A172 (cell line): ENCODE data around the gene IFNA7. TPM values are rescaled to one million over a fixed set of nuclear protein-coding genes. Genes with fewer than 3 reads are reported as not detected.
"Not testable (repeated sequence)": the region's sequence is repeated elsewhere in the genome, so short reads cannot be mapped to it uniquely, and the experiment has no call there.

Experiments
- DNase-seq: peaks from one replicate; pipeline ENCODE4 v3.0.0-alpha.2; 2015; ENCODE audit warnings: low spot score
- total RNA-seq: library from RNA; depleted of rRNA; stranded (reverse); fragments of >200 nt; shearing (Covaris generic); gene quantifications from 2 replicates; pipeline ENCODE4 v1.2.3, GENCODE V29; 2014; rRNA removed

Gene IFNA7
- total RNA-seq, 1 experiment from 2014 or later: not detected

DNA sequence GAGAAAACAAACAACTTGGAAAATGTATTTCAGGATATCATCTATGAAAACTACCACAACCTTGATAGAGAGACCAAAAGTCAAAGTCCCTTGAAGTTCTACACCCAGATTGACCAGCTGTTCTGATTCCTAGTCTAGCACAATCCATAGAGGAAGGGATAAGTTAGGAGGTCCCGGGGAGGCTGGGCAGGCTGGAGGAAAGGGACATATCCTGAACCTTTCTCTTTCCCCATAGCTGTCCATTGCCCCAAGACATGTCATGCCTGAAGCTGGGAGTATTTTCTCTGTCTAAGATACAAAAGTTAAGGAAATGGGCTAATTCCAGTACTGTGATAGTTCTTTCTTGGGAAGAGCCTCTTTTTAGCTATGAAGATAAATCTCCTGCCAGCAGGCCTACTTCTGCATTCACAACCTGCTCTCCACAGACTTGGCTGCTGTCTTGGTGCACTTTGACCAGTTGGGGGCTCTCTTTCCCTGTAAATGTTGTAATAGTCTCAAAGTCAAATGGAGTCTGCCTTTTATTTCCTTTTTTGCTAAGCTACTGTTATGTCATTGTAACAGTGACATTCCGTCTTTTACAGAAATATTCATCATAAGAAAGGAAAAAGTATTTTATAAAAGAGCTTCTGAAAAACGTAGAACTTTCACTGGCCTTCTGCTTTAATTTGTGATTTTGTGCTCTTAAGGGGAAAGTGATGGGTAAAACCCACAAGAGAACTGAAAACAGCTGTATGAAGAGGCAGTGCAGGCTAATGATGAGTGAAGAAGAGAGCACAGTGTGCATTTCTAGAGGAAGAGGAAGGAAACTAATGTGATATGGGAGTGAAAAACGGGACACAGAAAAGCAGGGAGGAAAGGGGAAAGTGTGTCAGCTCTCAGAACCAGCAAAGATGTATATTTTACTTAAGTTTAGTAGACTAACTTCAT is 18.9 kb downstream of the IFNA7 start:
- DNase-seq: peak; percentile 2

DNA sequence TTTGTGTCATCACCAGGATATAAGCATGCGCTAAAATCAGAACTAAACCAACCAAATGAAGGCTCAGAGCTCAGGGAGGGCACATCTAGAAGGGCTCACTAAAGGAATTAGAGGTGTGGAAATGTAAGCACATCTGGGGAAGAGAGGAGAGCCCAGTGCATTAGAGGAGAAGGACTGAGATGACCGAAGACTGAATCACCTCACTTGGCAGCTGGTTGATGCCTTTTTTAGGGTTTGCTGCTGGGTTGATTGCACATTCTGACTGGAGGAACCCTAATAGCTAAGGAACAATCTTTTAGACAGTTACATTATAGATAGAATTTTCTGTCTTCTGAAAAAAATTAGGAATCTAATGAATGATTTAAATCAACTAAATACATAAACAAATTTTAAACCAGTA is 27.3 kb downstream of the IFNA7 start:
- no peak for DNase-seq

DNA sequence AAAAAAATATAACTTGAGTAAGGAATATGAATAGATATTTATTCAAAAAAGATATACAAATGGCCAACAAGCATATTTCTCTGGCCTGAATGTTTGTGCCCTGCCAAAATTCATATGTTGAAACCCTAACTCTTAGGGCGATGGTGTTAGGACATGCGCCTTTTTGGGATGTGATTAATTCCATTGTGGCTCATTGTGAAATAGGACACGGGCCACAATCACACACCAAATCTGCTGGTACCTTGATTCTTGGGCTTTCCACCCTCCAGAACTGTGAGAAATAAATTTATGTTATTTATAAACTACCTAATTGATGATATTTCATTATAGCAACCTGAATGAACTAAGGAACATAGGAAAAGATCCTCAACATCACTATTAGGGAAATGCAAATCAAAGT is 29.8 kb downstream of the IFNA7 start:
- no peak for DNase-seq

DNA sequence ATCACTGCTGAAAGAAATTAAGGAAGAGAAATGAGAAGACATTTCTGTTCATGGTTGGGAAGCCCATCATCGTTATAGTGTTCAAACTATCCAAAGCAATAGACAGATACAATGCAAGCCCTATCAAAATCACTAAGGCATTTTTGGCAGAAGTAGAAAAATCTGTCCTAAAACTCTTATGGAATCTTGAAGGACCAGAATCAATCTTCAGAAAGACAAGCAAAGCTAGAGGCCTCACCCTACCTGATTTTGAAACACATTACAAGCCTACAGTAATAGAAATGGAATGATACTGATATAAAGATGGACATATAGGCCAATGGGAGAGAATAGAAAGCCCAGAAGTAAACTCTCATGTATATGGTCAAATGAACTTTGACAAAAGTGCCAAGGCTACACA is 30.7 kb downstream of the IFNA7 start:
- no peak for DNase-seq

DNA sequence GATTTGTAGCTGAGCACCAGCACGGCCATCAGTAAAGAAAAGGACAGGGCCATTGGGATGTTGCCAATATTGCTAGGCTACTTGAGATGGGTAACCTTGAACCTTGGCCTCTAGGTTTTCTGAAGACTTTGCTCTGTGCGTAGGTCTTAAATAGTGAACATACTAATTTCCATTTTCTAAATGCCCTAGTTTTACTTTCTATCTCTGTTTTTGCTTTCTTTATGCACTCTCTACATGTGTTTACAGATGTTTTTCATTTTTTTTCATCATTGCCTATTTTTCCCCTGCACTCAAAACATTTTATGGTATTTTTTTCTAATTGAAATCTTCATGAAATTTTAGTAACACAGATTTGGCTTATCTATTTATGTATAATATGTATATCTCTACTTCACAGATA is 35.4 kb downstream of the IFNA7 start, which contains the start of gene IFNA21:
IFNA21 (minus strand) TSS at position 101 of the 400 bp plus-strand sequence; CDS start at position 53, 48 bp downstream.
- DNase-seq: not testable (repeated sequence)

DNA sequence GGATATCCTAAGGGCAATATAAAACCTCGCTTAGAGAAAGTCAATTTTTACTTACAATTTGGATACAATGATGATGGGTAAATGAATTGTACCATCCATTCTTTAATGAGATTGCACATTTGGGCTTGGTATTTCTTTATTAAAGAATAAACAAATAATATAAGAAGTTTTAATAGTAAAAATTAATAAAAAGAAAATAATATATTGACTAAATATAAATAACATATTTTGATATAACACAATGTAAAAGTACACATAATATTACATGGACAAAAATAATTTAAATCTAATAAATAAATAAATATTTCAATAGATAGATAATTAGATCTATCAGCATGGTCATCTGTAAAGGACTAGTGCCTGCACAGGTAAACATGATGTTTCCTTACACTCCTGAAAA is 36.5 kb downstream of the IFNA7 start:
- DNase-seq: no peak

DNA sequence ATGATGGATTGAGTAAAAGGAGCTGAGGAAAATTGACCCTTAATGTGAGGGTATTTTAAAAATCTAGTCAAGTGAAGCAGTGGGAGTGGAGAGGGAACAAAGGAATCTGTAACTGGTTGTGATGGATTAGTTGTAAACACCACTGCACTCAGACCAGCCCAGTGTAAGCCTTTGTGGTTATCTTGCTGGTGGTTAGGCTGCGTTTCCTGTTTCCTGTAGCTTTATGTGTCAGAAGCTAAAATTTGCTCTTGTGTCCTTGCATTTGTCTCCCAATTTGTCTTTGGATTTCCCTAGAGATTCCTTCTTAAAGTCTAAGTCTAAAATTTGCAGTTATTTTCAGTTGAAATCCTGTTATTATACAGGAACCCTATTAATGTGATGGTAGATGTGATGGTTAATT is 41.8 kb downstream of the IFNA7 start:
- DNase-seq: peak; percentile 61

DNA sequence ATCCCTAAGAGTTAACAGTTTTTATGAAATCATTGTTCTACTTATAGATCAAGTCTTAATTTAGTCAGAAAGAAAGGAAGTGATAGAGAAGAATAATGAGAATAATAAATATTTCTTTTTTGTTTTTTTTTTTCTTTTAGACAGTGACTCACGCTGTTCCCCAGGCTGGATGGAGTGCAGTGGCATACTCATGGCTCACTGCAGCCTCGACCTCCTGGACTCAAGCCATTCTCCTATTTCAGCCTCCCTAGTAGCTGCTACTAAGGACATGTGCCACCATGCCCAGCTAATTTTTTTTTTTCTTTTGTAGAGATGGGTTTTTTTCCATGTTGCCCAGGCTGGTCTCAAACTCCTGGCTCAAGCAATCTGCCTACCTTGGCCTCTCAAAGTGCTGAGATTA is 46.5 kb downstream of the IFNA7 start:
- DNase-seq: no peak

DNA sequence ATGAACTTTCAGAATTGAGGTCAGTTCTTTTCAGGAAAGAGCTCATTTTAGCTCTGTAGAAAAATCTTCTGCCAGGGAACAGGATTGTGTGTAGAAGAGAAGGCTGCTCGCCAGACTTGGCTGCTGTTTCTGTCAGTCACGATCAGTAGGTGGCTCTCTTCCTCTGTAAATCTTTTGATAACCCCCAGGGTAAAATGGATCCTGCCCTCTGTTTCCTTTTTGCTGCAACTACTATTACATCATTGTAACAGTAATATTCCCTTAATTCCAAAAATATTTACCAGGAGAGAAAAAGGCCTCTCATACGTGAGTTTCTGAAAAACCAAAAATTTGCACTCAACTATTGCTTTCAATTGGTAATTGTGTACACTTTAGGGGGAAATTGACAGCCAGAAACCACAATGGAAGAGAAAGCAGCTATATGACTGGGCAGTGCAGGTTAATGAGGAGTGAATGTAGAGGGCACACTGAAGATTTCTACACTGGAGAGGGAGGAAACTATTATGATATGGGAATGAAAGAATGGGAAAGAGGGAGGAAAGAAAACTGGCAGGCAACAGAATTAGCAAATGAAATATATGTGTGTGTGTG is 47.9 kb downstream of the IFNA7 start:
- DNase-seq: peak; percentile 36

DNA sequence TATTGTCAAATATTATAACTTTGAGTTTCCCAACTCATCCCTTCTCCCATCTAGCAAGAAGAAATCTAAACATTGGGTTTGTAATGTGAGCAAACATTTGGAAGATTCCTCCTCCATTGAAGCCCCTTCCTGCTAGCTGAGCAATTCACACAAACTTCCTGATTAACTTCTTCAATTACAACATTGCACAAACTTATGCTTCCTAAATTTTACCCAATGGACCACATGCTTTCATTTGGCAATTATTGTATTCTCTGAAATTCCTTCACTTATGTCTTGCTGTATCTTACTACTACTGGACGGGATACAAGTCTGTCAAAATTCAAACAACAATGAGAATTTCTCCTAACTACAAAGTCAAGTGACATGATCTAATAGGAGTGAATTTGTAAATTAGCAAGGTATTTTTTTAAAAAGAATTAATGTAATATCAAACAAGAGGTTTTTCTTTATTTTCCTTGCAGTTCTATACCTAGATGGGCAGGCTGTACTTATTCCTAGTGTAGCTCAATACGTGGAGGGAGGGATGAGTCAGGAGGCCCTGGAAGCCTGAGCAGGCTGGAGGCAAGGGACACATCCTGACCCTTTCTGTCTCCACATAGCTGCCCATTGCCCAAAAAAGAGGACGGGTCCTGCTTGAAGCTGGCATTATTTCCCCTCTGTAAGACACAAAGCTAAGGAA is 48.5 kb downstream of the IFNA7 start:
- DNase-seq: peak; percentile 4

Other genes with a start within 250 kb of the IFNA7 start
- gene HACD4, start 170.6 kb downstream of the IFNA7 start, total RNA-seq: not detected in 2 replicates
- gene IFNB1, start 124.3 kb downstream of the IFNA7 start, total RNA-seq: not detected in 2 replicates
- not detected in 2 replicates for gene IFNW1, start 60.4 kb downstream of the IFNA7 start, total RNA-seq
- gene IFNA21, start 35.5 kb downstream of the IFNA7 start, total RNA-seq: not detected in 2 replicates
- not detected in 2 replicates for gene IFNA4, start 14.6 kb downstream of the IFNA7 start, total RNA-seq
- gene IFNA10, start 4.9 kb upstream of the IFNA7 start, total RNA-seq: not detected in 2 replicates
- gene IFNA16, start 15.1 kb upstream of the IFNA7 start, total RNA-seq: not detected in 2 replicates
- not detected in 2 replicates for gene IFNA17, start 26.0 kb upstream of the IFNA7 start, total RNA-seq
- not detected in 2 replicates for gene IFNA14, start 37.8 kb upstream of the IFNA7 start, total RNA-seq
- gene IFNA5, start 103.1 kb upstream of the IFNA7 start, total RNA-seq: not detected in 2 replicates
- 37.1 and 41.6 TPM in 2 replicates for gene KLHL9, start 133.2 kb upstream of the IFNA7 start, total RNA-seq
- not detected in 2 replicates for gene IFNA6, start 148.7 kb upstream of the IFNA7 start, total RNA-seq
- gene IFNA13, start 165.9 kb upstream of the IFNA7 start, total RNA-seq: not detected in 2 replicates
- gene IFNA2, start 183.2 kb upstream of the IFNA7 start, total RNA-seq: not detected in 2 replicates
- not detected in 2 replicates for gene IFNA8, start 206.9 kb upstream of the IFNA7 start, total RNA-seq
- gene IFNA1, start 238.2 kb upstream of the IFNA7 start, total RNA-seq: not detected in 2 replicates